ENCODE results near the gene DAB2IP. TPM values are rescaled to one million over a fixed set of nuclear protein-coding genes. Genes with fewer than 3 reads are reported as not detected.
A peak's percentile ranks its signal among the peaks of the same experiment; 100 is the strongest.
"Not testable (repeated sequence)": the region's sequence is repeated elsewhere in the genome, so short reads cannot be mapped to it uniquely, and the experiment has no call there.

DAB2IP gene
- total RNA-seq, 4 donors from 2014 or later, result 19.2 to 45.4 (median 34.8) TPM

DNA sequence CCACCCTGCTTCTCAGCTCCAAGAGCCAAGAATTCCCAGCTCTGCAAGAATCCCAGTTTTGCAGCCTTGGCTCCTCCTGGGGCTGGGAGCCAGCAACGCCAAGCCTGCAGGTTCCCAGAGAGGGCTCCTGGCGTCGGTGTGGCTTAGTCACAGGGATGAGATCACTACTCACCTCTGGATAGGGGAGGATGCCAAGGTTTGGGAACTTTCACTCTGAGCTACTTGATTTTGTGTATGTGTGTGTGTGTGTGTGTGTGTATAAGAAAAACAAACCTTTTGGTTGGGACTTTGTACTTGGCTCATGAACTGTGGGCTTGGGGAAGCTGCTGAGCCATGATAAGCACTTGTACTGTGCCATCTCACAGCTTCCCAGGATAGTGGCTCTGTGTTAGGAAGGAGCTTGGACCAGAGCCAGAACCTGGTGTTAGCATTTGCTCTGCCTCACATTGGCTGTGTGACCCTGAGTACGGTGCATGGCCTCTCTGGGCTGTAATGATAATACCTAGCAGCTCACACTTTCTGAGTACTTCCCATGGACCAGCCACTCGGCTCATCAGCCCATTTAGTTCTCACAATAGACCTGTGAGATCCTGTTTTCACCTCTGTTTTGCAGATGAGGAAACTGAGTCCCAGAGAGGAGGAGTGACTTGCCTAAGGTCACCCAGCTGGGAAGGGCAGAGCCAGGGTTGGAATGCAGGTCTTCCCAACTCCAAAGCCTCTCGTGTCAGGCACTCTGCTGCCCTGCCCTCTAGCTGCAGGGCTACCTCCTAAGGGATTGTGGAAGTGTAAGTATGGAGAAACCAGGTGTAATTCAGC lies 41.4 kb upstream of the DAB2IP start:
- TF ChIP-seq, protein P1, sequence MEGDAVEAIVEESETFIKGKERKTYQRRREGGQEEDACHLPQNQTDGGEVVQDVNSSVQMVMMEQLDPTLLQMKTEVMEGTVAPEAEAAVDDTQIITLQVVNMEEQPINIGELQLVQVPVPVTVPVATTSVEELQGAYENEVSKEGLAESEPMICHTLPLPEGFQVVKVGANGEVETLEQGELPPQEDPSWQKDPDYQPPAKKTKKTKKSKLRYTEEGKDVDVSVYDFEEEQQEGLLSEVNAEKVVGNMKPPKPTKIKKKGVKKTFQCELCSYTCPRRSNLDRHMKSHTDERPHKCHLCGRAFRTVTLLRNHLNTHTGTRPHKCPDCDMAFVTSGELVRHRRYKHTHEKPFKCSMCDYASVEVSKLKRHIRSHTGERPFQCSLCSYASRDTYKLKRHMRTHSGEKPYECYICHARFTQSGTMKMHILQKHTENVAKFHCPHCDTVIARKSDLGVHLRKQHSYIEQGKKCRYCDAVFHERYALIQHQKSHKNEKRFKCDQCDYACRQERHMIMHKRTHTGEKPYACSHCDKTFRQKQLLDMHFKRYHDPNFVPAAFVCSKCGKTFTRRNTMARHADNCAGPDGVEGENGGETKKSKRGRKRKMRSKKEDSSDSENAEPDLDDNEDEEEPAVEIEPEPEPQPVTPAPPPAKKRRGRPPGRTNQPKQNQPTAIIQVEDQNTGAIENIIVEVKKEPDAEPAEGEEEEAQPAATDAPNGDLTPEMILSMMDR (IDR thresholded peaks at IDR 0.05), result no peak
- ATAC-seq (ENCODE audit: low FRiP score), result peak; percentile 78
- DNase-seq (ENCODE audit: low spot score), result no peak

DNA sequence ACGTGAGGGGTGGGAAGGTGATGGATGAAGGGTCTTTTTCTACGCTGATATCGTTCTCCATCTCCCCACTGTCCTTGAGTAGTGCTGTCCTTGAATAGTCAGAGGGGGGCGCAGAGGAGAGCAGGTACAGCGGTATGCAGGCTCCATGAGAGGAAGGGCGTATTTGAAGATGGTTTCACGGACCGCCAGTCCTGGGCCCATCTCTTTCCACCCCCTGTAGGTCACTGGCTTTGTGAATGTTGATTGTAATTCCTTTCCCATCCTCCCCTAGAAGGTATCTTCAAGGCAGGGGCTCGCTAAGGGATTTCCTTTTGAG lies 40.8 kb upstream of the DAB2IP start:
- DNase-seq (ENCODE audit: low spot score), result no peak
- TF ChIP-seq, protein P1 (IDR thresholded peaks at IDR 0.05), result no peak
- ATAC-seq (ENCODE audit: low FRiP score), result no peak

DNA sequence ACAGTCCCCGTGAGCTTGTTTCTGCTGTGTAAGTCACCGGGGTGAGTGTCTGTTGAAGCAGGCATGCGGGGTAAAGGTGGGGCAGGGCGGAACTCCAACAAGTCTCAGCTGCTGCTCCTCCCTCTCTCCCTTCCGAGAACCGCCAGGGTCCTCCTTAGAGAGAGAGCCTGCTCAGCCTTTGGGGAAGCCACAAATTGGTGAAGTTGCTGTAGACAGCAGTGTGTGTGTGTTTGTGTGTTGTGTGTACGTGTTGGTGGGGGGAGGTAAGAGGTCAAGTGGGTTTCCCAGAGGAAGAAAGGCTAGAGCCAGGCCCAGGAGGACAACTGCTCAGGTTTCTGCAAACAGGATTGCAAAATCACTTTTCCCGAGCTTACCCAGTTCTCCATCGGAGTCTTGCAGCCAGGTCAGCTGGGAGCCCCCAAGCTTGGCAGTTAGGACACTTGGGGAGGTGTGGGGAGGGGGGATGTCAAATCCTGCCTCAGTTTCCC lies 38.9 kb upstream of the DAB2IP start:
- DNase-seq (ENCODE audit: low spot score), result no peak
- peak; percentile 65 for ATAC-seq (ENCODE audit: low FRiP score)
- TF ChIP-seq, protein P1 (IDR thresholded peaks at IDR 0.05), result no peak

DNA sequence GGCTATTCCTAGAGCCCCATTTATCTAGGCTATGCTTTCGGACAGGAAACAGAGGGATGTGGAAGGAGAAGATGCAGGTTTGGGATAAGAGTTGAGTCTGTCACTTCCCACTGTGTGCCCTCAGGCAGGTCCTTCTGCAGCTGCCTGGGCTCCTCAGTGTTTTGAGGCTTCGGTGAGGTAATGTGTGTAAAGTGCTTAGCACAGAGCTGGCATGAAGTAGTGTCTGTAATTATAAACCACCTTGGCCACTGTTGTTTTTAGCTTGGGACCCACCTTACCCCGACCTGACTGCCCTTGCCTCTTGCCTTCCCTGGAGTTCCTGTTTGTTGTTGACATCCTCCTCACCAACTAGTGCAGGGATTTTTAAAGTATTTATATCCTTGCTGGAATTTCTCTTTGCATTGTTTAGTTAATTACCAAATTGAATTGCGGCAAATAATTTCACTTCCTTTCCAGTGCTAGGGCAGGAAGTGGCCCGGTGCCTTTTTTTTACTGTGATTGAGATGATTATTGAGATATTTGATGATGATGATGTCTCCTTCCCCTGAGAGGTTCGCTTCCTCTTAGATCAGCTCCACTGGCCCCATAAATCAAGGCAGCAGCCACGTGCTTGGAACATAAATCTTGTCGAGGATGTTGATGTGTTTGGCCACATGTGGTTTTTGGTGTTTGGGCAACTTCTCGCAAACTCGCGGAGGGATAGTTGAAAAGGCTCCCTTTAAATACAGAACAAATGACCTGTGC lies 38.3 kb upstream of the DAB2IP start:
- ATAC-seq (ENCODE audit: low FRiP score) (no peak), DNase-seq (ENCODE audit: low spot score) (no peak)
- TF ChIP-seq, protein P1 (IDR thresholded peaks at IDR 0.05), result no peak

DNA sequence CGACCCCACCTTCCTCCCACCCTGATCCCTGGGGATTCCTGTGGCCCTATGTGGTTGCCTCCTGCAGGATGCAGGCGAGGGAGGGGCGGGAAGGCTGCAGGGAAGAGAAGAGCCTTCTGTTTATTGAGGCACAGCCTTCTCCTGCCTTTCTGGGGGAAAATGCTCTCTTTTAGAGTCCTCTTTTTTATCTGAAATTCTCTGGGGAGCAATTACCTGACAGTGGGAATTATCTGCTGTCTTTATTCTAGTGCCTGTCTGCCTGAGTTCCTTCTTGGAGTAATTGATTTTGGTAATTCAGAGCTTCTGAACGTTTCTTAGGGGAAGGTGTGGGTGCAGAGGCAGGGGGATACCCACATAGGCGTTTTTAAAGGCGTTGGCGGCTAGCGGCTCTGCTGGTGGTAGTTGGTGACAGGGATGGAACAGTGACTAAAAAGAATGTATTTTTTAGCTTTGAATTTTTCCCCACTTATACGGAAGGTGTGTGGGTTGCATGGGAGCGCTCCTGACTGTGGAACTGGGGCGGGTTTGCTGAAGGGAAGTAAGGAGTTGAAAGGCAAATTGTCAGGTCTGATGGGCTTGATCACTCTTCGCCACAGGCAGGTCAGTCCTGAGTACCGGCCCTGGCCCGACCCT lies 35.2 kb upstream of the DAB2IP start:
- DNase-seq (ENCODE audit: low spot score), result no peak
- TF ChIP-seq, protein P1 (IDR thresholded peaks at IDR 0.05), result no peak
- no peak for ATAC-seq (ENCODE audit: low FRiP score)

DNA sequence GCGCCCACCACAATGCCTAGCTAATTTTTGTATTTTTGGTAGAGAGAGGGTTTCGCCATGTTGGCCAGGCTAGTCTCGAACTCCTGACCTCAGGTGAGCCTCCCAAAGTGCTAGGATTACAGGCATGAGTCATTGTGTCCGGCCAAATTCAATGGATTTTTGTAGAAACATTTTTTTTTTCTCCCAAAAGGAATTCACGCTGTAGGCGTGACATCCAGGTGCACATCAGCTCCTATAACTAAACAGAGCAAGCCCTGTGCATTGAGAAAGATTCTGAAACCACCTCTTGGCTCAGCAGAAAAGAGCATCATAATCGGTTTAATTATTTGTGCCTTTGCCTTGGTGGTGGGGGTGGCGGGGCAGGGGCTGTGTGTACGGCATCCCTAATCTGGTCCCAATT lies 32.9 kb upstream of the DAB2IP start:
- DNase-seq (ENCODE audit: low spot score), result no peak
- TF ChIP-seq, protein P1 (IDR thresholded peaks at IDR 0.05), result no peak

DNA sequence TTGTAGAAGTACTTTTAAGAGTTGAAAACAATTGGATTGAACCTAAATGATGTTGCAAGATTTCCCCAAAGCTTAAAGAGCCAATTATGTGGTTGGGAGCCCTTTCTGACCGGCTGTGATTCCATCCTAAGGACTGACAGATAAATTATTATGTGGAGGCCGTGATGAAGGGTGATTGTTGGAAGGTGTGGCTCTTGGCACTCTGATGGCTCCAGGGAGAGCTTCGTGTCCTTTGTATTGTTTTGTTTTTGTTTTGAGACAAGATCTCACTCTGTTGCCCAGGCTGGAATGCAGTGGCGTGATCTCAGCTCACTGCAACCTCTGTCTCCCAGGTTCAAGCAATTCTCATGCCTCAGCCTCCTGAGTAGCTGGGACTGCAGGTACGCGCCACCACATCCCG lies 32.5 kb upstream of the DAB2IP start:
- ATAC-seq (ENCODE audit: low FRiP score); DNase-seq (ENCODE audit: low spot score): not testable (repeated sequence)

More for the DNA sequence above, 32.9 kb upstream of the DAB2IP start:
- no peak for ATAC-seq (ENCODE audit: low FRiP score)

Data from omental fat pad (tissue), 4 donors.